ENCODE results near the gene LUC7L3. TPM values are rescaled to one million over a fixed set of nuclear protein-coding genes. Genes with fewer than 3 reads are reported as not detected.

The LUC7L3 gene
- total RNA-seq, 1 donor = 72.9 TPM

GRCh38 chr17:50774225-50774803 is 54.9 kb downstream of the LUC7L3 start:
- H3K27me3 ChIP-seq (ENCODE audit: insufficient read depth, low read length) = no peaks in the 10 kb centered on the region
- no peak overlapping the region for H3K4me3 ChIP-seq (ENCODE audit: low read length)
- H3K4me1 ChIP-seq (ENCODE audit: insufficient read depth, low read length) = peaks cover 3% of the 10 kb centered on the region
- no peaks in the 10 kb centered on the region for H3K9me3 ChIP-seq (ENCODE audit: low read depth, low read length)

- Histone ChIP-seq H3K4me1 (ENCODE audit: insufficient read depth, low read length) (peaks cover 9% of the 10 kb centered on the region), H3K9me3 (ENCODE audit: low read depth, low read length) (no peaks in the 10 kb centered on the region), H3K27me3 (ENCODE audit: insufficient read depth, low read length) (no peaks in the 10 kb centered on the region), H3K4me3 (ENCODE audit: low read length) (no peak overlapping the region)
Measured at GRCh38 chr17:50775926-50776325, 56.5 kb downstream of the LUC7L3 start.

- Histone ChIP-seq H3K27me3 (ENCODE audit: insufficient read depth, low read length) (no peaks in the 10 kb centered on the region), H3K4me1 (ENCODE audit: insufficient read depth, low read length) (peaks cover 13% of the 10 kb centered on the region), H3K9me3 (ENCODE audit: low read depth, low read length) (no peaks in the 10 kb centered on the region), H3K4me3 (ENCODE audit: low read length) (no peak overlapping the region)
Measured at GRCh38 chr17:50778471-50778870, 59.1 kb downstream of the LUC7L3 start.

- Histone ChIP-seq H3K27me3 (ENCODE audit: insufficient read depth, low read length) (no peaks in the 10 kb centered on the region), H3K4me3 (ENCODE audit: low read length) (no peak overlapping the region), H3K4me1 (ENCODE audit: insufficient read depth, low read length) (peaks cover 13% of the 10 kb centered on the region), H3K9me3 (ENCODE audit: low read depth, low read length) (no peaks in the 10 kb centered on the region)
Measured at GRCh38 chr17:50778988-50779387, 59.6 kb downstream of the LUC7L3 start.

- Histone ChIP-seq H3K9me3 (ENCODE audit: low read depth, low read length) (no peaks in the 10 kb centered on the region), H3K4me1 (ENCODE audit: insufficient read depth, low read length) (peaks cover 13% of the 10 kb centered on the region), H3K27me3 (ENCODE audit: insufficient read depth, low read length) (no peaks in the 10 kb centered on the region), H3K4me3 (ENCODE audit: low read length) (no peak overlapping the region)
Measured at GRCh38 chr17:50779747-50780353, 60.4 kb downstream of the LUC7L3 start.

- Histone ChIP-seq H3K4me3 (ENCODE audit: low read length) (no peak overlapping the region), H3K9me3 (ENCODE audit: low read depth, low read length) (no peaks in the 10 kb centered on the region), H3K4me1 (ENCODE audit: insufficient read depth, low read length) (peaks cover 13% of the 10 kb centered on the region), H3K27me3 (ENCODE audit: insufficient read depth, low read length) (no peaks in the 10 kb centered on the region)
Measured at GRCh38 chr17:50781167-50781566, 61.8 kb downstream of the LUC7L3 start.

- H3K4me1 ChIP-seq (ENCODE audit: insufficient read depth, low read length) = peaks cover 13% of the 10 kb centered on the region
- no peaks in the 10 kb centered on the region for H3K27me3 ChIP-seq (ENCODE audit: insufficient read depth, low read length)
- H3K4me3 ChIP-seq (ENCODE audit: low read length) = no peak overlapping the region
- H3K9me3 ChIP-seq (ENCODE audit: low read depth, low read length) = no peaks in the 10 kb centered on the region
Measured at GRCh38 chr17:50783193-50783660, 63.8 kb downstream of the LUC7L3 start.

- no peaks in the 10 kb centered on the region for H3K27me3 ChIP-seq (ENCODE audit: insufficient read depth, low read length)
- H3K9me3 ChIP-seq (ENCODE audit: low read depth, low read length) = no peaks in the 10 kb centered on the region
- peaks cover 13% of the 10 kb centered on the region for H3K4me1 ChIP-seq (ENCODE audit: insufficient read depth, low read length)
- H3K4me3 ChIP-seq (ENCODE audit: low read length) = no peak overlapping the region
Measured at GRCh38 chr17:50783905-50784304, 64.5 kb downstream of the LUC7L3 start.

- H3K9me3 ChIP-seq (ENCODE audit: low read depth, low read length) = no peaks in the 10 kb centered on the region
- no peak overlapping the region for H3K4me3 ChIP-seq (ENCODE audit: low read length)
- H3K27me3 ChIP-seq (ENCODE audit: insufficient read depth, low read length) = no peaks in the 10 kb centered on the region
- peaks cover 5% of the 10 kb centered on the region for H3K4me1 ChIP-seq (ENCODE audit: insufficient read depth, low read length)
Measured at GRCh38 chr17:50785126-50785525, 65.7 kb downstream of the LUC7L3 start.

GRCh38 chr17:50785946-50786570 is 66.7 kb downstream of the LUC7L3 start:
- H3K27me3 ChIP-seq (ENCODE audit: insufficient read depth, low read length) = no peaks in the 10 kb centered on the region
- H3K4me3 ChIP-seq (ENCODE audit: low read length) = no peak overlapping the region
- peaks cover 15% of the 10 kb centered on the region for H3K4me1 ChIP-seq (ENCODE audit: insufficient read depth, low read length)
- no peaks in the 10 kb centered on the region for H3K9me3 ChIP-seq (ENCODE audit: low read depth, low read length)

GRCh38 chr17:50787106-50787505 is 67.7 kb downstream of the LUC7L3 start:
- Histone ChIP-seq H3K4me3 (ENCODE audit: low read length) (no peak overlapping the region), H3K4me1 (ENCODE audit: insufficient read depth, low read length) (peaks cover 17% of the 10 kb centered on the region)

GRCh38 chr17:50790618-50791017 is 71.2 kb downstream of the LUC7L3 start:
- H3K4me1 ChIP-seq (ENCODE audit: insufficient read depth, low read length) = peaks cover 34% of the 10 kb centered on the region
- no peak overlapping the region for H3K4me3 ChIP-seq (ENCODE audit: low read length)
- H3K27me3 ChIP-seq (ENCODE audit: insufficient read depth, low read length) = no peaks in the 10 kb centered on the region
- no peaks in the 10 kb centered on the region for H3K9me3 ChIP-seq (ENCODE audit: low read depth, low read length)

More at GRCh38 chr17:50787106-50787505, 67.7 kb downstream of the LUC7L3 start:
- H3K27me3 ChIP-seq (ENCODE audit: insufficient read depth, low read length) = no peaks in the 10 kb centered on the region
- H3K9me3 ChIP-seq (ENCODE audit: low read depth, low read length) = no peaks in the 10 kb centered on the region

GRCh38 chr17:50792132-50792531 is 72.7 kb downstream of the LUC7L3 start:
- H3K27me3 ChIP-seq (ENCODE audit: insufficient read depth, low read length) = no peaks in the 10 kb centered on the region
- peaks cover 34% of the 10 kb centered on the region for H3K4me1 ChIP-seq (ENCODE audit: insufficient read depth, low read length)

GRCh38 chr17:50793007-50793406 is 73.6 kb downstream of the LUC7L3 start:
- Histone ChIP-seq H3K4me1 (ENCODE audit: insufficient read depth, low read length) (peaks cover 34% of the 10 kb centered on the region), H3K4me3 (ENCODE audit: low read length) (no peak overlapping the region), H3K9me3 (ENCODE audit: low read depth, low read length) (no peaks in the 10 kb centered on the region), H3K27me3 (ENCODE audit: insufficient read depth, low read length) (no peaks in the 10 kb centered on the region)

More at GRCh38 chr17:50792132-50792531, 72.7 kb downstream of the LUC7L3 start:
- Histone ChIP-seq H3K9me3 (ENCODE audit: low read depth, low read length) (no peaks in the 10 kb centered on the region), H3K4me3 (ENCODE audit: low read length) (no peak overlapping the region)

GRCh38 chr17:50794361-50794760 is 75.0 kb downstream of the LUC7L3 start:
- Histone ChIP-seq H3K4me1 (ENCODE audit: insufficient read depth, low read length) (peaks cover 34% of the 10 kb centered on the region), H3K27me3 (ENCODE audit: insufficient read depth, low read length) (no peaks in the 10 kb centered on the region), H3K4me3 (ENCODE audit: low read length) (no peak overlapping the region), H3K9me3 (ENCODE audit: low read depth, low read length) (no peaks in the 10 kb centered on the region)
